RWPE1 (cell line): ENCODE results near the gene GPRC5B.

ENCODE experiments used
- CTCF ChIA-PET: fragments of 350-600 bp; sonication (Branson Sonifier 250); formaldehyde crosslinking; extraction: SDS; loops from one replicate; lab custom pipeline; 2021; lab: Yijun Ruan, JAX
- POLR2A ChIA-PET: fragments of 400-600 bp; formaldehyde crosslinking; extraction: SDS; loops from one replicate; lab custom pipeline; 2020; ENCODE audit warnings: antibody characterized with exemption; ENCODE audit not compliant: low non-redundant PET; lab: Yijun Ruan, JAX
- DNase-seq: peaks from one replicate; pipeline ENCODE4 v3.0.0; 2012; ENCODE audit warnings: low spot score
- H3K27ac ChIP-seq: fragments of 450-650 bp; 2 replicates; pipeline ENCODE4 v1.5.1; 2017
- TF ChIP-seq, protein P1 (sequence below): fragments of 450-650 bp; conservative IDR thresholded peaks from 2 replicates; pipeline ENCODE4 v1.5.1; 2017; ENCODE audit warnings: low read depth, mild to moderate bottlenecking

The GPRC5B gene

DNA sequence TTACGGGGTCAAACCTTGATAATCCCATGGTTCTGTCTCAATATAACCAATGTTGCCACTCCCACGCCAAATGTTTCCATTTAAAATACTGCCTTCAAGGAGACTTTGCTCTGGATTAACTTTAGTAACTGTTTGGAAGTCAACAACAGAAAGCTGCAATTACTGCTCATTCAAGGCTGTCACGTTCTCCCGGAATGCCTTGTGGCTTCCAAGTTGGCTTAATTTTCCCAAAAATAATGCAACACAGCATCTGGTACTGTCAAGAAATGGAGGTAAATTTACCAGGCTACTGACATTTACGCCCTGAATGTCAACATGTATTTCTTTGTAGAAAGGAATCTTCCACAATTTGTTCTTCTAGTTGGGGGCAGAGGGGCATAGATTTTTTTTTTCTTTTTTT lies 38.2 kb downstream of the GPRC5B start:
- CTCF ChIA-PET, result no interaction called here
- DNase-seq, result no peak
- POLR2A ChIA-PET, result no interaction called here
- no peak overlapping the region for H3K27ac ChIP-seq
- TF ChIP-seq, protein P1, sequence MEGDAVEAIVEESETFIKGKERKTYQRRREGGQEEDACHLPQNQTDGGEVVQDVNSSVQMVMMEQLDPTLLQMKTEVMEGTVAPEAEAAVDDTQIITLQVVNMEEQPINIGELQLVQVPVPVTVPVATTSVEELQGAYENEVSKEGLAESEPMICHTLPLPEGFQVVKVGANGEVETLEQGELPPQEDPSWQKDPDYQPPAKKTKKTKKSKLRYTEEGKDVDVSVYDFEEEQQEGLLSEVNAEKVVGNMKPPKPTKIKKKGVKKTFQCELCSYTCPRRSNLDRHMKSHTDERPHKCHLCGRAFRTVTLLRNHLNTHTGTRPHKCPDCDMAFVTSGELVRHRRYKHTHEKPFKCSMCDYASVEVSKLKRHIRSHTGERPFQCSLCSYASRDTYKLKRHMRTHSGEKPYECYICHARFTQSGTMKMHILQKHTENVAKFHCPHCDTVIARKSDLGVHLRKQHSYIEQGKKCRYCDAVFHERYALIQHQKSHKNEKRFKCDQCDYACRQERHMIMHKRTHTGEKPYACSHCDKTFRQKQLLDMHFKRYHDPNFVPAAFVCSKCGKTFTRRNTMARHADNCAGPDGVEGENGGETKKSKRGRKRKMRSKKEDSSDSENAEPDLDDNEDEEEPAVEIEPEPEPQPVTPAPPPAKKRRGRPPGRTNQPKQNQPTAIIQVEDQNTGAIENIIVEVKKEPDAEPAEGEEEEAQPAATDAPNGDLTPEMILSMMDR, result no peak

DNA sequence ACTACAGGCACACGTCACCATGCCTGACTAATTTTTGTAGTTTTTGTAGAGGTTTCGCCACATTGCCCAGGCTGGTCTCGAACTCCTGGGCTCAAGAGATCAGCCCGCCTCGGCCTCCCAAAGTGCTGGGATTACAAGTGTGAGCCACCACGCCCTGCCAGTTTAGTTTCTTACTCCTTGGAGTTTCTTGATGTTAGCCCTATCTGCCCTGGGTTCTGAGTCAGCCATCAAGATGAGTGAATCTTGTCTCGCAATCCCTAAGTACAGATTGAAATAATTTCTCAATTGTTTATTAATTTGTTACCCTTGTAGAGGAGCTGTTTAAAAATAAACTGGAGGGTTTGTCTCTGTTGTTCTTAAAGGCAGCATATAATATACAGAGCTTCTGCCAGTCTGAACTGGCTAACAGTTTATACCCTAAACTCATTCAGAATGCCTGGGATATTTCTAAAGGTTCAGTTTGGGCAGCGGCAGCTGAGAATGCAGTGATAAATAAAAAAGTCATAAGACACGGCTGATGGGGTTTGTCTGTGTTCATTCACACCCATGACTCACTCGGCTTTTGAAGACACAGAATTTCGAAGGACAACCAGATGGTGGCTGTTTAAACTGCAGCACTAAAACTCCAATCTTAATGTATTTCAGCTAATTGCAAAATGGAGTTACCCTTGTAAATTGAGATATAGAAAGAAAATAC lies 39.6 kb downstream of the GPRC5B start:
- ChIA-PET POLR2A (no interaction called here), CTCF (interaction anchor here (0.6 to 0.7 kb wide), 2 partner anchors 18 to 104 kb away, joined by 4 read pairs; no protein-coding TSS in a partner anchor)
- TF ChIP-seq, protein P1, result no peak
- H3K27ac ChIP-seq, result no peak overlapping the region
- DNase-seq, result no peak

DNA sequence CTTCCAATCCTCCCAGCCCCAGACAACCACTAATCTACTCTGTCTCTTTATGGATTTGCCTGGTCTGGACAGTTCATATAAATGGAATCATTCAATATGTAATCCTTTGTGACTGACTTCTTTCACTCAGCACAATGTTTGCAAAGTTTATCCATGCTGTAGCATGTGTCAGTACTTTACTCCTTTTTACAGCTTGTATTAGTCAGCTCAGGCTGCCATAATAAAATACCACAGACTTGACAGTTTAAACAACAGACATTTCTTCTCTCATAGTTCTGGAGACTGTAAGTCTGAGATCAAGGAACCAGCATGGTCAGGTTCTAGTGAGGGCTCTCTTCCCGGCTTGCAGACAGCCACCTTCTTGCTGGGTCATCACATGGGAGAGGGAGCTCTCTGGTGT lies 41.3 kb downstream of the GPRC5B start:
- TF ChIP-seq, protein P1, result no peak
- POLR2A ChIA-PET, result no interaction called here
- H3K27ac ChIP-seq, result no peak overlapping the region
- CTCF ChIA-PET, result no interaction called here
- no peak for DNase-seq

DNA sequence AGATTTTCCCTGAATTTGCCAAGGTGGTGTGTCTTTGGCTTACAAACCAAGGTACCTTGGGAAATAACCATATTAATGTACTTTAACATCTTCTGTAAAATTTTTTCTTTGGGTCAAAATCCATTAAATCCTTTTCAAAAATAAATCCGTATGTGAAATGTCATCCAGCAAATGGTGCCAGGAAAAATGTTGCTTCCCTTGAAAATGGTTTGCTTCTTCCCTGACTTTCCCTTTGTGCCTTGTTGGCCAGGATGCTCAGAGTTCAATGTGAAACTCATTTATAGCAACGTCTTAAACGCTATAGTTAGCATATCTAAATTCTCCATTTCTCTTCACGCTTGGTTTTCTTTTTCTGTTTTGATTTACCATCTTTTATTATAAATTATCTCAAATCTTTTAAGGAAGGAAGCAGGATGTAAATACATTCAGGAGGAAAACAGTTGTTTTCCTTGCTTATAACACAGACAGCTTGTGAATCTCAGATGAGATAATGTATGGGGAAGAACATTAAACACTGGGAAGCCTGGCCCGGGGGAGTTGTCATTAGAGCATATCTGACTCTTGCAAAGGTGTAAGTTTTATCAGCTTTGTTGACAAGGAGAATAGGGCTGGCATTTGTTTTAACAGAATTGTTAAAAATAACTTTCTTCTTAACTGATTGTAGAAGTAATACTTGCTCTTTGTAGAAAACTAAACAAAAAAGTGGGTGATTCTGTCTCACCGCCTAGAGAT lies 42.1 kb downstream of the GPRC5B start:
- POLR2A ChIA-PET, result no interaction called here
- CTCF ChIA-PET, result no interaction called here
- no peak overlapping the region for H3K27ac ChIP-seq
- TF ChIP-seq, protein P1, result no peak
- DNase-seq, result no peak

DNA sequence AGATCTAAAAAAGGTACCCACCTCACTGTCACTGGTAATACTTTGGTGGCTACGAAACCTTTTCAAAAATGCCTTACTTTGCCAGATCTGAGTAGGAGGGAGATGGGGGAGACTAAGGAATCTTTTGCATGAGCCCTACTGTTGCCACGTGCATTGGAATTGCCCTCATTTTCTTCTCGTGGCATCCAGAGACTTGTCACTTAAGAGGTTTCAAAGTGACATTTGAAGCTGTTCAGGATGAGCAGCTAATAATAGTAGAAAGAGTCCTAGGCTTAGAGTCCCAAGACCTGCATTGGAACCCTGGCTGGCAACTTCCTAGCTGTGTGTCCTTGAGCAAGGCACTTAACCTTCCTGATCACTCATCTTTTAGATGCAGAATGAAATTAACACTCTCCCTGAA lies 43.5 kb downstream of the GPRC5B start:
- ChIA-PET POLR2A (no interaction called here), CTCF (interaction anchor here (0.6 kb wide), 1 partner anchor 68 kb away, joined by 4 read pairs; no protein-coding TSS in a partner anchor)
- no peak overlapping the region for H3K27ac ChIP-seq
- DNase-seq, result no peak
- TF ChIP-seq, protein P1, result no peak

DNA sequence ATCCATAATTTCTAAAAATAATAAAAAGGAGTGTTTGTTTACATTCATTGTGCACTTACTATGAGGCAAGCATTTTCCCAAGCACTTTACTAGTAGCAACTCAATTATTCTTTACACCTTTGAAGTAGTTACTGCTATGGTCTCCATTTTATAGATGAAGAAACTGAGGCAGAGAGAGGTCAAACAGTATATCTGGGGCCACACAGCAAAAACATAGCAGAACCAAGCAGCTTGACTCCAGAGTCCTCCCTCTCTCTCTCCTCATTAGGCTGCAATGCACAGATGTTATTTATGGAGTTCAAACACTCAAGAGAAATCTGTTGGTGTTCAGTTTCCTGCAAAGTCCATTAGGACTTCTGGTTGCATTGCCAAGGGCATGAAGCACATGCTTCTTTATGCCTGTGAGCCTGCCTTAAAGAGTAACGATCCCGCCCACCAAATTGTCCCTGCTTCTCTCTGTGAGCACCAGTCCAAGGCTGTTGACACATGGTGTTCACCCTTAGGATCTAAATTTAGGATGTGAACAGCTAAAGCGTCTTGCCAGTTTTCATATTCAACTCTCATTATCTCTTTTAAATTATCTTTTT lies 44.0 kb downstream of the GPRC5B start:
- TF ChIP-seq, protein P1, result no peak
- ChIA-PET CTCF (no interaction called here), POLR2A (no interaction called here)
- H3K27ac ChIP-seq, result no peak overlapping the region
- DNase-seq, result no peak
